Astrocyte of the spinal cord (primary cell): ENCODE results near the gene SFXN5.

Experiments
- DNase-seq: peaks from one replicate; pipeline ENCODE4 v3.0.0; 2011; ENCODE audit warnings: low read depth, low spot score
- H3K4me3 ChIP-seq: 2 replicates; pipeline ENCODE4 v1.5.1; 2011; ENCODE audit warnings: low read depth, mild to moderate bottlenecking, low read length, moderate library complexity
- in situ Hi-C: cut with HindIII; loops from 2 replicates; pipeline ENCODE4 v1.10.0; 2017; ENCODE audit warnings: low sequenced_read_pairs
- TF ChIP-seq, protein P1 (sequence below): IDR thresholded peaks from 2 replicates; pipeline ENCODE4 v1.5.1; 2012; ENCODE audit warnings: low read depth, mild to moderate bottlenecking, low read length, inconsistent platforms

The SFXN5 gene

DNA sequence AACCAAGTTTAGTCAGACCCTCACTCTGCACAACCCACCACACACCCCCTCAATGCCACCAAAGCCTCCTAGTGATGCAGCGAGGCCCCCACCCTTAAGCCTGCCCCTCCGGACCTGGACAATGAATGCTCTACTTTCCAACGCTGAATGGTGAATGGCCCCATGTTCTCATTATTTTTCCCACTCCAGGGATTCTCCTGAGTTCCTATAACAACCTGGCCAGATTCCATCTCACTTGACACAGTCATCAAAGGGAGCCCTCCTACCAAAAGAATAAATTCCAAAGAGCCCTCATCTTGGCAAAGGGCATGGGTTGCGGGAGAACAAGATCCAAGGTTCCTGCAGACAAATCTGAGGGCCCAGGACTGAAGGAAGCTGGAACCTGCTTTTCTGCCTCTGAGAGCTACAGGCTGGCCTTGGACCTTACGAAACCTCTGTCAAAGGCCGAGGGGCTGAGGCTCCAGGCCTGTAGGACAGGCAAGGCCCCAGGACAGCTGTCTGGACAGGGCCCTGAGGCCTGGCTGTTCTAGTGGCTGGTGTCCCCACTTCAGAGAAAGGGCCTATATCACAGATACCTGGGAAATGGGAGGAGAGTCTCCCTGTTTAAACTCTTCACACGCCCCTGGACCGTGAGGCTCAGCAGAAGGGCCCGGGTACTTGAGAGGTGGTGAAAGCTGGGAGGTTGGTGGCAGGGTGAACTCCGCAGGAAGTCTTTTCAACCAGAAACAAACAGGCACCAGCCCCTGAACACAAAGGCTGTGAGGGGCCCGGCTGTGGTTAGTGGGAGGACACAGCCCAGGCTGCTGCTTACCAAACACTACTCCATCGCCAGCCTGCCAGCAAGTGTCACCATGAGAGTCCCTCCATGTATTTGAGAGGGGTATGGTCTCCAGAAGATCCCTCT, 27.3 kb downstream of the SFXN5 start:
- TF ChIP-seq, protein P1, sequence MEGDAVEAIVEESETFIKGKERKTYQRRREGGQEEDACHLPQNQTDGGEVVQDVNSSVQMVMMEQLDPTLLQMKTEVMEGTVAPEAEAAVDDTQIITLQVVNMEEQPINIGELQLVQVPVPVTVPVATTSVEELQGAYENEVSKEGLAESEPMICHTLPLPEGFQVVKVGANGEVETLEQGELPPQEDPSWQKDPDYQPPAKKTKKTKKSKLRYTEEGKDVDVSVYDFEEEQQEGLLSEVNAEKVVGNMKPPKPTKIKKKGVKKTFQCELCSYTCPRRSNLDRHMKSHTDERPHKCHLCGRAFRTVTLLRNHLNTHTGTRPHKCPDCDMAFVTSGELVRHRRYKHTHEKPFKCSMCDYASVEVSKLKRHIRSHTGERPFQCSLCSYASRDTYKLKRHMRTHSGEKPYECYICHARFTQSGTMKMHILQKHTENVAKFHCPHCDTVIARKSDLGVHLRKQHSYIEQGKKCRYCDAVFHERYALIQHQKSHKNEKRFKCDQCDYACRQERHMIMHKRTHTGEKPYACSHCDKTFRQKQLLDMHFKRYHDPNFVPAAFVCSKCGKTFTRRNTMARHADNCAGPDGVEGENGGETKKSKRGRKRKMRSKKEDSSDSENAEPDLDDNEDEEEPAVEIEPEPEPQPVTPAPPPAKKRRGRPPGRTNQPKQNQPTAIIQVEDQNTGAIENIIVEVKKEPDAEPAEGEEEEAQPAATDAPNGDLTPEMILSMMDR, result no peak
- in situ Hi-C loops, result no loop called here
- no peak overlapping the region for H3K4me3 ChIP-seq
- DNase-seq, result peak; percentile 39

DNA sequence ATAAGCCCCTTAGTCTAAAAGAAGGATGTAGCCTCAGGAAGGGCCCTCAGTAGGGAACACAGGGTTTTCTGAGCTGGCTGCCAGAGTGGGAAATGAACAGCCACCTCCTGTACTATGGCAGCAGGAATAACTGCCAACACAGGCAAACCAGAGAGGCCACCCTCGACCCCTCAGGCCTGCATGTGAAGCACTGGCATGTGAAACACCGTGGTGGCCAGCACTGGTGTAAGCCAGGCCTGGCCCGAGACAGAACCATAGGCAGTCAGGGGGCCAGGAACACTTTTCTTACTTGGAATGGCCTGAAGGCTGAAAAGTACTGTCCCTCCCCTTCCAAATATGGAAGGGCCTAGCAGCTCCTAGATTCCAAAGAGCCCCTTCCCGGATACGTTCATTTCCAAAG, 28.2 kb downstream of the SFXN5 start:
- TF ChIP-seq, protein P1, result no peak
- in situ Hi-C loops, result no loop called here

GRCh38 chr2:73037947-73038585, 33.4 kb downstream of the SFXN5 start:
- no peak for DNase-seq
- H3K4me3 ChIP-seq, result no peak overlapping the region
- TF ChIP-seq, protein P1, result no peak
- in situ Hi-C loops, result no loop called here

More for the DNA sequence above, 28.2 kb downstream of the SFXN5 start:
- DNase-seq, result no peak
- H3K4me3 ChIP-seq, result no peak overlapping the region

DNA sequence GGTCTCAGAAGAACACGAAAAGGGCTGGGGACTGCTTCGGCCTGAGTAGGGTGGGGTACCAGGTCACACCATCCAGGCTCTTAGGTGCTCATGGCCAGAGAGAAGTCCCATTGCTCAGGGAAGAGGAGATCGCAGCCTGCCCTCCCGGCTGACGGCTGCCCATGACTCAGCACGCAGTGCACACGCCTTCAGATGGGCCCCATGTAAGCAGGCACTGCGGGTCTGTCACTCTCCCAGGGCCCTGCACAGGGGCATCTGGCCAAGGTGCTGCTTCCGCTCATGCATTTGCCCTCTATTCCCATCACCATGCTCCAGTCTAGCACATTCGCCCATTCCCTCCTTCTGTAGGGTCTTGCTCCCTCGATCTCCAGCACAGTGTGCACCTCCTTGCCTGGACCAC, 34.7 kb downstream of the SFXN5 start:
- in situ Hi-C loops, result no loop called here
- no peak overlapping the region for H3K4me3 ChIP-seq
- no peak for DNase-seq
- TF ChIP-seq, protein P1, result no peak

DNA sequence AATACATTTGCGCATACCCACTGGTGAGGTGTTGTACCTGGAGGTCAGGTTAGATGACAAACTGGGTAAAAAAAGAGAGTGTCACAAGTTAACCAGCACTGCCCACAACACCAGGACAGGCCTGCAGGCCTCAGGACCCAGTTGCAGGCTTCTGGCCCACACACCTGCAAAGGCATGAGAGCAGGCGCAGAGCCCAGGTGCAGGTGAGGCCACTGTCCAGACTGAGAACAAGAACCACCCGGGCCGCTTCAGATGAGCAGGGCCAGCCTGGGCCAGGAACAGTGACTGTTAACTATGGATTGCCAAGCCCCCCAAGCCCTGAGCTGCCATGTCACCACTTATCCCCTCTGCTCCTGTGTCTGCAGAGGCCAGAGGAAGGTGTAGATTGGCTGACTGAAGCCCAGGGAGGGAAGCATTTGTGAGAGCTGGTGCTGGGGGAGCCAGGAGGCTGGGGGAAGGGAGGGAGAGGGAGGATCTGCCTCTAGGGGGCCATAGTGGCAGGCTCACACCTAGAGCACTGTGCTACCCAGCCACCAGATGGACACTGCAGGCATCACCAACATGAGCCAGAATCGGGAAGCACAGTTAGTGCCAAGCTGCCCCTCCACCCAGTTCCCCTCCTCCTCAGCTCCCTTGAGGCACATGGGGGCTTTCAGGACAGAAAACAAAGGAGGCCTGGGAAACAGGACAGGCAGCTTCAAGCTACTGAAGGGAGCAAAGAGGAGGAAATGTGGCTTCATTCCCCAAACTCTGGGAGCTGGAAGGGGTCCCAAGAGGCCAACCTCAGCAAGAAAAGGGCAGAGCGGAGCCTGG, 35.4 kb downstream of the SFXN5 start:
- in situ Hi-C loops, result no loop called here

More for the DNA sequence above, 35.4 kb downstream of the SFXN5 start:
- DNase-seq, result no peak
- no peak overlapping the region for H3K4me3 ChIP-seq
- TF ChIP-seq, protein P1, result peak; percentile 7
